Esophagus squamous epithelium (tissue), 4 donors: ENCODE results near the gene SPINT2.

Experiments used
- POLR2A ChIP-seq, 4 donors: fragments of 450-650 bp; IDR thresholded peaks; one replicate each; pipeline ENCODE4 v1.6.1; 2017; ENCODE audit warnings: antibody characterized with exemption in 4 of 4, mild to moderate bottlenecking in 4 of 4, moderate library complexity in 3 of 4
- TF ChIP-seq, protein P1 (sequence below), 6 experiments: fragments of 450-650 bp in 4 of 6; fragments of 200-600 bp in 2 of 6; sonication (generic) in 2 of 6; IDR thresholded peaks; one replicate each; pipeline ENCODE4 v1.5.1; 2016 to 2019; ENCODE audit warnings: antibody characterized with exemption in 6 of 6, mild to moderate bottlenecking in 4 of 6, moderate library complexity in 4 of 6

DNA sequence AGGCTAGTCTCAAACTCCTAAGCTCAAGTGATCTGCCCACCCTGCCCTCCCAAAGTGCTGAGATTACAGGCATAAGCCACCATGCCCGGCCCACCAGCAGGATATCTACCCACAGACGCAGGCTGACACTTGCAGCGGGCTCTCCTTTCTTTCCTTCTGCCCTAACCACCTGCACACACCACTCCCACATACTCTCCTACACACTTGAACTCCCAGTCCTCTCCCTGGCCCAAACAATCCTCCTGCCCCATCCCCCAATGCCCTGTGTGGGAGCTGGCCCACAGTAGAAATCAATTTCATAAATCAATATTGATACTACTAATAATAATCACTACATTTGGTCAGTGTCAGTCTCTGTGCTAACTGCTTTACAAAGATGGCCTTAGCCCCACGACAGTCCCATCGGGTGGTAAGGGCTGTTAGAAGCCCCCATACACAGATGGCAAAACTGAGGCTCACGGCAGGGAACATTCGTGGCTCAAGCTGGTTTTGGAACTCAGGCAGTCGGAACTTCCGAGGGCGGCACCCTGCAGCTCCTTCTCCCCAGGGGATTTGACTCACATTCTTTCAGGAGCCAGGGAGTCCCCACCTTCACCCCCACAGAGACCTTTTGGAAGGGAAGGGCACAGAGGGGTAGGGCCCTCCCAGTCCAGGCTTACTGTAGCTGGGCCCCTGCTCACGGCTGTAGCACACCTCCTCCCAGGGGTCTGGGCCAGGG, 36.9 kb upstream of the SPINT2 start:
- TF ChIP-seq POLR2A (IDR thresholded peaks at IDR 0.05): no peak
- TF ChIP-seq, protein P1, sequence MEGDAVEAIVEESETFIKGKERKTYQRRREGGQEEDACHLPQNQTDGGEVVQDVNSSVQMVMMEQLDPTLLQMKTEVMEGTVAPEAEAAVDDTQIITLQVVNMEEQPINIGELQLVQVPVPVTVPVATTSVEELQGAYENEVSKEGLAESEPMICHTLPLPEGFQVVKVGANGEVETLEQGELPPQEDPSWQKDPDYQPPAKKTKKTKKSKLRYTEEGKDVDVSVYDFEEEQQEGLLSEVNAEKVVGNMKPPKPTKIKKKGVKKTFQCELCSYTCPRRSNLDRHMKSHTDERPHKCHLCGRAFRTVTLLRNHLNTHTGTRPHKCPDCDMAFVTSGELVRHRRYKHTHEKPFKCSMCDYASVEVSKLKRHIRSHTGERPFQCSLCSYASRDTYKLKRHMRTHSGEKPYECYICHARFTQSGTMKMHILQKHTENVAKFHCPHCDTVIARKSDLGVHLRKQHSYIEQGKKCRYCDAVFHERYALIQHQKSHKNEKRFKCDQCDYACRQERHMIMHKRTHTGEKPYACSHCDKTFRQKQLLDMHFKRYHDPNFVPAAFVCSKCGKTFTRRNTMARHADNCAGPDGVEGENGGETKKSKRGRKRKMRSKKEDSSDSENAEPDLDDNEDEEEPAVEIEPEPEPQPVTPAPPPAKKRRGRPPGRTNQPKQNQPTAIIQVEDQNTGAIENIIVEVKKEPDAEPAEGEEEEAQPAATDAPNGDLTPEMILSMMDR (IDR thresholded peaks at IDR 0.05): no peak
